Measurements from ENCODE around the gene EFCAB9.

DNA sequence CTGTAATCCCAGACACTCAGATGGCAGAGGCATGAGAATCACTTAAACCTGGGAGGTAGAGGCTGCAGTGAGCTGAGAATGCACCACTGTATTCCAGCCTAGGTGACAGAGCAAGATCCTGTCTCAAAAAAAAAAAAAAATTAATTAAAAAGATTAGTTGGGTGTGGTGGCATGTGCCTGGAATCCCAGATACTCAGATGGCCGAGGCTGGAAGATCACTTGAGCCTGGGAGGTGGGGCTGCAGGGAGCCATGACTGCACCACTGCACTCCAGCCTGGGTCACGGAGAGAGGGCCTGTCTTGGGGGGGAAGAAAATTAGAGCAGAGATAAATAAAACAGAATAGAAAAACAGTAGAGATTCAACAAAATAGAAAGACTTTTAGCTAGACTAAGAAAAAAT, 54.7 kb downstream of the EFCAB9 start:
- TF ChIP-seq CTCF (IDR thresholded peaks at IDR 0.05) (no peak), POLR2A (IDR thresholded peaks at IDR 0.05) (no peak)

Measured in thyroid gland (tissue), 4 donors.